Epithelial cell of esophagus (primary cell): ENCODE results near the gene FGF8.
A peak's percentile ranks its signal among the peaks of the same experiment; 100 is the strongest.

ENCODE experiments used
- DNase-seq: peaks from one replicate; pipeline ENCODE4 v3.0.0; 2010; ENCODE audit warnings: low read depth
- H3K4me3 ChIP-seq: 2 replicates; pipeline ENCODE4 v1.5.1; 2011; ENCODE audit warnings: mild to moderate bottlenecking, low read length, control low read depth
- CTCF ChIP-seq: IDR thresholded peaks from 2 replicates; pipeline ENCODE4 v1.5.1; 2011; ENCODE audit warnings: low read depth, mild to moderate bottlenecking, low read length, control low read depth, inconsistent platforms; ENCODE audit not compliant: insufficient read depth; ENCODE audit errors: missing control alignments

Gene FGF8

GRCh38 chr10:101781655-101781983 is 5.7 kb upstream of the FGF8 start:
- DNase-seq = no peak
- H3K4me3 ChIP-seq = no peak overlapping the region
- no peak for TF ChIP-seq CTCF

GRCh38 chr10:101780818-101781654 is 5.1 kb upstream of the FGF8 start:
- DNase-seq = peak; percentile 72
- TF ChIP-seq CTCF = peak; percentile 97
- H3K4me3 ChIP-seq = no peak overlapping the region

- no peak for DNase-seq
- TF ChIP-seq CTCF = no peak
- H3K4me3 ChIP-seq = peak overlapping the region; percentile 33
Observed at GRCh38 chr10:101780187-101780817, 4.4 kb upstream of the FGF8 start.

- DNase-seq = peak; percentile 72
- peak; percentile 69 for TF ChIP-seq CTCF
- peak overlapping the region; percentile 37 for H3K4me3 ChIP-seq
Observed at GRCh38 chr10:101779544-101780186, 3.8 kb upstream of the FGF8 start.

GRCh38 chr10:101778781-101779543 is 3.0 kb upstream of the FGF8 start:
- peak; percentile 54 for DNase-seq
- no peak for TF ChIP-seq CTCF
- peak overlapping the region; percentile 37 for H3K4me3 ChIP-seq

- H3K4me3 ChIP-seq = no peak overlapping the region
Observed at GRCh38 chr10:101778151-101778780, 2.4 kb upstream of the FGF8 start.

More at GRCh38 chr10:101778151-101778780, 2.4 kb upstream of the FGF8 start:
- DNase-seq = no peak
- no peak for TF ChIP-seq CTCF
